ENCODE measurements around the gene HMCN2. TPM values are rescaled to one million over a fixed set of nuclear protein-coding genes. Genes with fewer than 3 reads are reported as not detected.

Gene HMCN2
- polyA plus RNA-seq, 1 of the 3 experiments (the other 2 are of a cell fraction): 0.15 TPM

- Histone ChIP-seq H3K27me3 (ENCODE audit: insufficient read depth) (peaks cover 41% of the 10 kb centered on the region), H3K4me2 (no peak overlapping the region), H3K27ac (ENCODE audit: low read depth in 2 of 2, low read length in 1 of 2) (no peak overlapping the region), H3K36me3 (replicated peaks in 1 of 2; ENCODE audit: control insufficient read depth in 1 of 2, insufficient read depth in 2 of 2, low read length in 1 of 2) (no peaks in the 10 kb centered on the region), H3K4me3 (ENCODE audit: low read depth in 2 of 2, low read length in 1 of 2) (no peak overlapping the region), H3K9me3 (no peaks in the 10 kb centered on the region), H3K79me2 (ENCODE audit: insufficient read depth) (no peaks in the 10 kb centered on the region), H2AFZ (ENCODE audit: low read depth) (no peak overlapping the region), H3K4me1 (ENCODE audit: control insufficient read depth in 1 of 2, insufficient read depth in 2 of 2, low read depth in 1 of 2, low read length in 1 of 2) (peaks cover 0 to 31% of the 10 kb centered on the region in 2 experiments; a peak in 1 of 4 replicates), H4K20me1 (ENCODE audit: insufficient read depth) (no peaks in the 10 kb centered on the region), H3F3A (replicated peaks; ENCODE audit: insufficient read depth) (no peaks in the 10 kb centered on the region), H3K9me2 (no peaks in the 10 kb centered on the region), H3K9ac (no peak overlapping the region)
- WGBS (ENCODE audit: low lambda C conversion rate): 74% methylated on average over 7 of the region's 10 CpGs
- TF ChIP-seq RAD21 (IDR thresholded peaks at IDR 0.05; ENCODE audit: low read length) (peak; percentile 72), SMC3 (IDR thresholded peaks at IDR 0.05; ENCODE audit: low read depth, low read length) (peak; percentile 53), NFIC (IDR thresholded peaks at IDR 0.05; ENCODE audit: borderline replicate concordance) (no peak)
- peak; percentile 46 for DNase-seq
- POLR2A ChIA-PET: no interaction called here
- CTCF ChIA-PET: interaction anchor here (0.6 to 7.1 kb wide), 19 partner anchors 9 to 418 kb away, joined by 3 to 69 read pairs (median 4); no protein-coding TSS in a partner anchor
Observed at GRCh38 chr9:130263601-130264413, 1.8 kb upstream of the HMCN2 start.

GRCh38 chr9:130264414-130265350 is 878 bp upstream of the HMCN2 start:
- peaks cover 47% of the 10 kb centered on the region for H3K27me3 ChIP-seq (ENCODE audit: insufficient read depth)
- H3K4me2 ChIP-seq: no peak overlapping the region
- peaks cover 0 to 32% of the 10 kb centered on the region in 2 experiments; a peak in 1 of 4 replicates for H3K4me1 ChIP-seq (ENCODE audit: control insufficient read depth in 1 of 2, insufficient read depth in 2 of 2, low read depth in 1 of 2, low read length in 1 of 2)
- no peak overlapping the region for H3K27ac ChIP-seq (ENCODE audit: low read depth in 2 of 2, low read length in 1 of 2)
- H3K9ac ChIP-seq: no peak overlapping the region
- CTCF ChIA-PET: interaction anchor here (0.7 to 7.1 kb wide), 19 partner anchors 10 to 201 kb away, joined by 3 to 69 read pairs (median 4); no protein-coding TSS in a partner anchor
- no peaks in the 10 kb centered on the region for H3K36me3 ChIP-seq (replicated peaks in 1 of 2; ENCODE audit: control insufficient read depth in 1 of 2, insufficient read depth in 2 of 2, low read length in 1 of 2)
- H3K4me3 ChIP-seq (ENCODE audit: low read depth in 2 of 2, low read length in 1 of 2): no peak overlapping the region; a peak in 1 of 4 replicates
- TF ChIP-seq ELF1 (IDR thresholded peaks at IDR 0.05): no peak
- no peak for TF ChIP-seq FOXM1 (IDR thresholded peaks at IDR 0.05; ENCODE audit: low read depth)
- TF ChIP-seq TAF1 (IDR thresholded peaks at IDR 0.05; ENCODE audit: borderline replicate concordance, low read depth, low read length): no peak
- TF ChIP-seq REST (IDR thresholded peaks at IDR 0.05; ENCODE audit: low read depth, low read length): no peak
- DNase-seq: peak; percentile 53
- no peaks in the 10 kb centered on the region for H3K9me3 ChIP-seq
- no peaks in the 10 kb centered on the region for H3K79me2 ChIP-seq (ENCODE audit: insufficient read depth)
- H2AFZ ChIP-seq (ENCODE audit: low read depth): no peak overlapping the region
- WGBS (ENCODE audit: low lambda C conversion rate): 72% methylated on average over 11 of the region's 18 CpGs
- no peaks in the 10 kb centered on the region for H4K20me1 ChIP-seq (ENCODE audit: insufficient read depth)
- no peaks in the 10 kb centered on the region for H3K9me2 ChIP-seq
- POLR2A ChIA-PET: no interaction called here
- H3F3A ChIP-seq (replicated peaks; ENCODE audit: insufficient read depth): no peaks in the 10 kb centered on the region
